SK-N-SH treated with all-trans-retinoic acid at 6 μM for 48 hours (cell line): ENCODE results near the gene ICE1.

Experiments used
- CREB5 ChIP-seq: fragments of 250-450 bp; sonication (Bioruptor Pico); IDR thresholded peaks from 2 replicates; pipeline ENCODE4 v1.5.1; 2020; ENCODE audit warnings: low read depth, mild to moderate bottlenecking, moderate library complexity
- CSDC2 ChIP-seq: fragments of 250-450 bp; sonication (Bioruptor Pico); IDR thresholded peaks from 2 replicates; pipeline ENCODE4 v1.5.0; 2020; ENCODE audit warnings: mild to moderate bottlenecking, moderate library complexity
- ESRRG ChIP-seq: fragments of 250-450 bp; sonication (Bioruptor Pico); IDR thresholded peaks from 2 replicates; pipeline ENCODE4 v1.6.1; 2021; ENCODE audit warnings: mild to moderate bottlenecking
- ISL1 ChIP-seq: fragments of 250-450 bp; sonication (Bioruptor Pico); IDR thresholded peaks from 2 replicates; pipeline ENCODE4 v2.1.2; 2022; ENCODE audit warnings: mild to moderate bottlenecking, moderate library complexity
- OSR1 ChIP-seq: fragments of 250-450 bp; sonication (Bioruptor Pico); IDR thresholded peaks from 2 replicates; pipeline ENCODE4 v1.8.0; 2022; ENCODE audit warnings: moderate library complexity, mild to moderate bottlenecking, inconsistent platforms
- PPARA ChIP-seq: fragments of 250-450 bp; sonication (Bioruptor Pico); IDR thresholded peaks from 2 replicates; pipeline ENCODE4 v1.5.0; 2020; ENCODE audit warnings: mild to moderate bottlenecking, borderline replicate concordance
- RARB ChIP-seq: fragments of 250-450 bp; sonication (Bioruptor Pico); IDR thresholded peaks from 2 replicates; pipeline ENCODE4 v1.8.0; 2021; ENCODE audit warnings: mild to moderate bottlenecking, moderate library complexity
- TOX ChIP-seq: fragments of 250-450 bp; sonication (Bioruptor Pico); IDR thresholded peaks from 2 replicates; pipeline ENCODE4 v1.8.0; 2021; ENCODE audit warnings: mild to moderate bottlenecking, moderate library complexity, borderline replicate concordance
- ZC3H10 ChIP-seq: fragments of 250-450 bp; sonication (Bioruptor Pico); IDR thresholded peaks from 2 replicates; pipeline ENCODE4 v1.5.1; 2021; ENCODE audit warnings: mild to moderate bottlenecking, moderate library complexity
- ZFP30 ChIP-seq: fragments of 450-650 bp; formaldehyde crosslinking; IDR thresholded peaks from 2 replicates; pipeline ENCODE4 v1.5.0; 2022; ENCODE audit warnings: mild to moderate bottlenecking, moderate library complexity
- ZNF70 ChIP-seq: fragments of 450-650 bp; formaldehyde crosslinking; IDR thresholded peaks from 2 replicates; pipeline ENCODE4 v1.5.0; 2020; ENCODE audit warnings: mild to moderate bottlenecking, moderate library complexity
- ZNF8 ChIP-seq: fragments of 450-650 bp; formaldehyde crosslinking; IDR thresholded peaks from 2 replicates; pipeline ENCODE4 v1.5.0; 2020; ENCODE audit warnings: mild to moderate bottlenecking, moderate library complexity
- TF ChIP-seq, protein P1 (sequence below): fragments of 250-450 bp; sonication (Bioruptor Pico); IDR thresholded peaks from 2 replicates; pipeline ENCODE4 v1.8.0; 2020; ENCODE audit warnings: mild to moderate bottlenecking, moderate library complexity, borderline replicate concordance

- TF ChIP-seq, protein P1, sequence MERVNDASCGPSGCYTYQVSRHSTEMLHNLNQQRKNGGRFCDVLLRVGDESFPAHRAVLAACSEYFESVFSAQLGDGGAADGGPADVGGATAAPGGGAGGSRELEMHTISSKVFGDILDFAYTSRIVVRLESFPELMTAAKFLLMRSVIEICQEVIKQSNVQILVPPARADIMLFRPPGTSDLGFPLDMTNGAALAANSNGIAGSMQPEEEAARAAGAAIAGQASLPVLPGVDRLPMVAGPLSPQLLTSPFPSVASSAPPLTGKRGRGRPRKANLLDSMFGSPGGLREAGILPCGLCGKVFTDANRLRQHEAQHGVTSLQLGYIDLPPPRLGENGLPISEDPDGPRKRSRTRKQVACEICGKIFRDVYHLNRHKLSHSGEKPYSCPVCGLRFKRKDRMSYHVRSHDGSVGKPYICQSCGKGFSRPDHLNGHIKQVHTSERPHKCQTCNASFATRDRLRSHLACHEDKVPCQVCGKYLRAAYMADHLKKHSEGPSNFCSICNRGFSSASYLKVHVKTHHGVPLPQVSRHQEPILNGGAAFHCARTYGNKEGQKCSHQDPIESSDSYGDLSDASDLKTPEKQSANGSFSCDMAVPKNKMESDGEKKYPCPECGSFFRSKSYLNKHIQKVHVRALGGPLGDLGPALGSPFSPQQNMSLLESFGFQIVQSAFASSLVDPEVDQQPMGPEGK, result no peak
- no peak for TF ChIP-seq ESRRG (CRISPR knock-in tag)
- TF ChIP-seq CREB5 (CRISPR knock-in tag), result no peak
- TF ChIP-seq RARB (CRISPR knock-in tag), result no peak
- TF ChIP-seq OSR1 (CRISPR knock-in tag), result no peak
- TF ChIP-seq ISL1, result no peak
- TF ChIP-seq PPARA, result no peak
- TF ChIP-seq CSDC2 (CRISPR knock-in tag), result no peak
- TF ChIP-seq ZC3H10 (CRISPR knock-in tag), result no peak
- no peak for TF ChIP-seq TOX (CRISPR knock-in tag)
- TF ChIP-seq ZNF70, result no peak
- TF ChIP-seq ZNF8, result no peak
- no peak for TF ChIP-seq ZFP30 (CRISPR knock-in tag)
Observed at GRCh38 chr5:5533927-5534326, 111.5 kb downstream of the ICE1 start.
